ENCODE results near the gene DZIP3. TPM values are rescaled to one million over a fixed set of nuclear protein-coding genes. Genes with fewer than 3 reads are reported as not detected.

Gene DZIP3
- total RNA-seq, 1 donor from 2014 or later: 44.3 TPM

DNA sequence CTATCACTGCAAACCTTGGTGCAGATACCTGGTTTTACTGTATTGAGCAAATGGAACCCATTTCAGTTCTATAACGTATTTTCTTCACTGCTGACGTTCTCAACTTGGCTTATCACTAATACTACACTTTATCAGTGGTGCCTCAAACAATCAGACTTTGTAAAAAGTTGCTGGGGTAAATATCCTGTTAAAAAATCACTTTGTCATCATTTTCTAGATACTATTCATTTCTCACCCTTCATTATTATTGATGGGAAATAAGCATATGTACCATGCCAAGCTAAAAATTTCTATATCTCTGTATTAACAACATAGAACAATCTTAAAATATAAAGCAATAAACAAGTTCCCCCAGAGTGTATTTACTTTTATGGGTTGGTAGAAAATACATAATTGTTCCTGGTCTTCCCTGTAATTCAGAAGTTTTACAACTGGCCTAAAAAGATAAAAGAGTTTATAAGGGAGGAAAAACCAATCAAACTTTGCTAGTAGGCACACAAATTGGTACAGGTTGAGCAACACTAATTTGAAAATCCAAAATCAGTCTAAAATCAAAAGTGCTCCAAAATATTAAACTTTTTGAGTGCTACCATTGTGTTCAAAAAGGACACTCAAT lies 33.4 kb upstream of the DZIP3 start:
- no peaks in the 10 kb centered on the region for H3K4me1 Mint-ChIP-seq (ENCODE audit: low read depth, unreplicated experiment)
- H3K27me3 Mint-ChIP-seq (ENCODE audit: unreplicated experiment): peaks cover 2% of the 10 kb centered on the region
- no peaks in the 10 kb centered on the region for H3K36me3 Mint-ChIP-seq (ENCODE audit: unreplicated experiment)
- TF ChIP-seq, protein P1, sequence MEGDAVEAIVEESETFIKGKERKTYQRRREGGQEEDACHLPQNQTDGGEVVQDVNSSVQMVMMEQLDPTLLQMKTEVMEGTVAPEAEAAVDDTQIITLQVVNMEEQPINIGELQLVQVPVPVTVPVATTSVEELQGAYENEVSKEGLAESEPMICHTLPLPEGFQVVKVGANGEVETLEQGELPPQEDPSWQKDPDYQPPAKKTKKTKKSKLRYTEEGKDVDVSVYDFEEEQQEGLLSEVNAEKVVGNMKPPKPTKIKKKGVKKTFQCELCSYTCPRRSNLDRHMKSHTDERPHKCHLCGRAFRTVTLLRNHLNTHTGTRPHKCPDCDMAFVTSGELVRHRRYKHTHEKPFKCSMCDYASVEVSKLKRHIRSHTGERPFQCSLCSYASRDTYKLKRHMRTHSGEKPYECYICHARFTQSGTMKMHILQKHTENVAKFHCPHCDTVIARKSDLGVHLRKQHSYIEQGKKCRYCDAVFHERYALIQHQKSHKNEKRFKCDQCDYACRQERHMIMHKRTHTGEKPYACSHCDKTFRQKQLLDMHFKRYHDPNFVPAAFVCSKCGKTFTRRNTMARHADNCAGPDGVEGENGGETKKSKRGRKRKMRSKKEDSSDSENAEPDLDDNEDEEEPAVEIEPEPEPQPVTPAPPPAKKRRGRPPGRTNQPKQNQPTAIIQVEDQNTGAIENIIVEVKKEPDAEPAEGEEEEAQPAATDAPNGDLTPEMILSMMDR (IDR thresholded peaks at IDR 0.05; ENCODE audit: partially characterized antibody, unreplicated experiment): no peak
- no peaks in the 10 kb centered on the region for H3K9me3 Mint-ChIP-seq (ENCODE audit: unreplicated experiment)
- no peak for DNase-seq
- no peak overlapping the region for H3K4me3 Mint-ChIP-seq (ENCODE audit: unreplicated experiment)
- no peak overlapping the region for H3K27ac Mint-ChIP-seq (ENCODE audit: unreplicated experiment)

DNA sequence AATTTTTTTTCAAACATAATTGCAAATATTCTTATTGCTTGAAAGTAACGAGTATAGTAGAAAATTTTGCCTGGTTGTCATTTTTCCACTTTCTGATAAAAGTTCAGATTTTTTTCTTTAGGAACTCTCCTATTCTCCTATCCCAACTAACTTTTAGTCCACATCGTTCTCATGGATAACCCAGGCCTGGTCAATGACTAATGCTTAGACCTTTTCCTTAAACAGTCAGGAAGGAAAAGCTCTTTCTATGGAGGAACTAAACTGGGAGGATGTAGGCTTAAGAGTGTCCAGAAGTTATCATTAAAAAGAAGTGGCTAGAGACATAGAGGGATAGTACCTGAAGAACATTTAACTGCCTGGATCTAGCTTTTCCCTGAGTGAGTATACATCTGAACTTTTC lies 27.0 kb upstream of the DZIP3 start:
- H3K36me3 Mint-ChIP-seq (ENCODE audit: unreplicated experiment): no peaks in the 10 kb centered on the region
- H3K9me3 Mint-ChIP-seq (ENCODE audit: unreplicated experiment): no peaks in the 10 kb centered on the region
- no peaks in the 10 kb centered on the region for H3K4me1 Mint-ChIP-seq (ENCODE audit: low read depth, unreplicated experiment)
- DNase-seq: no peak
- TF ChIP-seq, protein P1 (IDR thresholded peaks at IDR 0.05; ENCODE audit: partially characterized antibody, unreplicated experiment): no peak
- no peak overlapping the region for H3K4me3 Mint-ChIP-seq (ENCODE audit: unreplicated experiment)
- no peak overlapping the region for H3K27ac Mint-ChIP-seq (ENCODE audit: unreplicated experiment)
- H3K27me3 Mint-ChIP-seq (ENCODE audit: unreplicated experiment): peaks cover 2% of the 10 kb centered on the region

DNA sequence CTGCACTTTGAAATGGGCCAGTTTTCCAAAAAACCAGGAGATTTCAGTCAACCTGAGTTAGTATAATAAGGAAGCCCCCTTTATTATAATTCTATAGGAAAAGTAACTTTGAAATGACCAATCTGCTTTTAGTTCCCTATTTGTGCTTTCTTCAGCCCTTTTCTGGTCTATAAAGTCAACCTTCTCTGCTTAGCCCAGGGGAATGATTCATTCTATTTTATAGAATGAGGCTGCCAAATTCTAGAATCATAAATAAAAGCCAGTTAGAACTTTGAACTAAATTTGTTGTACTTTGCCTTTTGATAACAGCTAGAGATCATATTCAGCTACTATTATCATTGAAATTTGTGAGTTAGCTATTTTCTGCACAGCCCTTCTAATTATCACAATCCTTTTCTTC lies 25.0 kb upstream of the DZIP3 start:
- H3K27me3 Mint-ChIP-seq (ENCODE audit: unreplicated experiment): no peaks in the 10 kb centered on the region
- DNase-seq: no peak
- H3K9me3 Mint-ChIP-seq (ENCODE audit: unreplicated experiment): no peaks in the 10 kb centered on the region
- no peak overlapping the region for H3K27ac Mint-ChIP-seq (ENCODE audit: unreplicated experiment)
- peaks cover 3% of the 10 kb centered on the region for H3K4me1 Mint-ChIP-seq (ENCODE audit: low read depth, unreplicated experiment)
- TF ChIP-seq, protein P1 (IDR thresholded peaks at IDR 0.05; ENCODE audit: partially characterized antibody, unreplicated experiment): no peak
- H3K36me3 Mint-ChIP-seq (ENCODE audit: unreplicated experiment): no peaks in the 10 kb centered on the region
- no peak overlapping the region for H3K4me3 Mint-ChIP-seq (ENCODE audit: unreplicated experiment)

DNA sequence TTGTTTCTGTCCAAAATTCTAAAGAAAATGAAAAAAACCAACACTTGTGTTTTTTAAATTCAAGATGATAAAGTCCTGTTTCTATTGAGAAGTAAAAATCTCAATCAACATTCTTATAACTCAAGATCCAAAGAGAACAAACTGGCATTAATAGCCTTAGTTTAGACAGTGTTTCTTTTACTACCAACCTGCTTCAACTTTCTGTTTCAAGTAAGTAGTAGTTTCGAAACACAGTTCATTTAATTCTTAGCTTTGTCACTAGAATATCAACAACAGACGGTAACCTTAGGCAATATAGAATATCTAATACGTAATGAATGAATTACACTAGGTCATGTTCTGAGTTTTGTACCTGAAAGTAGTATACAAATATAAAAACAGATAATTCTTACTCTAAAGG lies 24.0 kb upstream of the DZIP3 start:
- no peaks in the 10 kb centered on the region for H3K27me3 Mint-ChIP-seq (ENCODE audit: unreplicated experiment)
- TF ChIP-seq, protein P1 (IDR thresholded peaks at IDR 0.05; ENCODE audit: partially characterized antibody, unreplicated experiment): no peak
- no peaks in the 10 kb centered on the region for H3K9me3 Mint-ChIP-seq (ENCODE audit: unreplicated experiment)
- no peak for DNase-seq
- H3K27ac Mint-ChIP-seq (ENCODE audit: unreplicated experiment): no peak overlapping the region
- H3K36me3 Mint-ChIP-seq (ENCODE audit: unreplicated experiment): no peaks in the 10 kb centered on the region
- no peak overlapping the region for H3K4me3 Mint-ChIP-seq (ENCODE audit: unreplicated experiment)
- H3K4me1 Mint-ChIP-seq (ENCODE audit: low read depth, unreplicated experiment): peaks cover 3% of the 10 kb centered on the region

DNA sequence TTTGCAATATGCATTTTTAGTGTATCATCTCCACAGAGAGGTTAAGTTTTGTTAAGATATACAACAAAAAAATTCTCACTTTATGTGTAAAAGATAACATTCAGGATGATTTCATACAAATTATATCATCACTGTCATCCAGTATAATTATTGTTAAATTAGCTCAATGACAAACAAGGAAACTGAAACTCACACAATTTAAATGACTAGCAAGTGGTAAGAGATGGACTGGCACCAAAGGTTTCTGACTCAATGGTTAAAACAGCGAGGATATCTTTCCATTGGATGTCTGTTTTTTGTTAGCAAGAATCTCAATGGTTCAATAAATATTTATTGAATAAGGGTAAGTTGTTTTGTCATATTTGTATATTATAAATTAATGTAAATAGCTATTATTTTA lies 22.9 kb upstream of the DZIP3 start:
- no peak overlapping the region for H3K27ac Mint-ChIP-seq (ENCODE audit: unreplicated experiment)
- no peak overlapping the region for H3K4me3 Mint-ChIP-seq (ENCODE audit: unreplicated experiment)
- no peak for DNase-seq
- no peaks in the 10 kb centered on the region for H3K36me3 Mint-ChIP-seq (ENCODE audit: unreplicated experiment)
- no peaks in the 10 kb centered on the region for H3K9me3 Mint-ChIP-seq (ENCODE audit: unreplicated experiment)
- no peaks in the 10 kb centered on the region for H3K27me3 Mint-ChIP-seq (ENCODE audit: unreplicated experiment)
- peaks cover 3% of the 10 kb centered on the region for H3K4me1 Mint-ChIP-seq (ENCODE audit: low read depth, unreplicated experiment)
- TF ChIP-seq, protein P1 (IDR thresholded peaks at IDR 0.05; ENCODE audit: partially characterized antibody, unreplicated experiment): no peak
